Osteoblast (primary cell): Measurements from ENCODE around the gene SETD6. TPM values are rescaled to one million over a fixed set of nuclear protein-coding genes. Genes with fewer than 3 reads are reported as not detected.

Experiments used
- DNase-seq: peaks from one replicate; pipeline ENCODE4 v3.0.0; 2011; ENCODE audit warnings: low spot score, mixed read lengths; ENCODE audit not compliant: insufficient read length; ENCODE audit errors: missing footprints
- H2AFZ ChIP-seq: 2 replicates; pipeline ENCODE4 v1.6.0; 2011; ENCODE audit warnings: mild to moderate bottlenecking, low read length
- H3K27ac ChIP-seq: 2 replicates; pipeline ENCODE4 v1.5.1; 2011; ENCODE audit warnings: mild to moderate bottlenecking, low read depth, low read length, moderate library complexity
- H3K27me3 ChIP-seq: 2 replicates; pipeline ENCODE4 v1.6.0; 2012; ENCODE audit warnings: mild to moderate bottlenecking, control low read depth, inconsistent platforms, low read length, moderate library complexity; ENCODE audit not compliant: insufficient read depth
- H3K36me3 ChIP-seq: 2 replicates; pipeline ENCODE4 v1.5.1; 2011; ENCODE audit warnings: mild to moderate bottlenecking, low read length, control low read depth, moderate library complexity; ENCODE audit not compliant: insufficient read depth
- H3K4me1 ChIP-seq: 2 replicates; pipeline ENCODE4 v1.5.1; 2011; ENCODE audit warnings: mild to moderate bottlenecking, low read length, control low read depth, moderate library complexity; ENCODE audit not compliant: insufficient read depth
- H3K4me2 ChIP-seq: 2 replicates; pipeline ENCODE4 v1.6.0; 2011; ENCODE audit warnings: mild to moderate bottlenecking, low read length; ENCODE audit not compliant: insufficient read depth
- H3K4me3 ChIP-seq: fragments of 200-600 bp; sonication (generic); 3 replicates; pipeline ENCODE4 v1.5.1; 2012; ENCODE audit warnings: mild to moderate bottlenecking, low read length, inconsistent platforms; ENCODE audit not compliant: insufficient read depth
- H3K79me2 ChIP-seq: 2 replicates; pipeline ENCODE4 v1.6.0; 2012; ENCODE audit warnings: mild to moderate bottlenecking, low read length, control low read depth, inconsistent platforms; ENCODE audit not compliant: insufficient read depth
- H3K9me3 ChIP-seq: 2 replicates; pipeline ENCODE4 v1.5.1; 2011; ENCODE audit warnings: low read depth, low read length, control low read depth
- H4K20me1 ChIP-seq: 2 replicates; pipeline ENCODE4 v1.6.0; 2012; ENCODE audit warnings: mild to moderate bottlenecking, low read length, control low read depth; ENCODE audit not compliant: insufficient read depth
- total RNA-seq: library from RNA; depleted of rRNA; stranded (reverse); fragments of >200 nt; gene quantifications from 2 replicates; pipeline ENCODE4 v1.2.3, GENCODE V29; 2012
- TF ChIP-seq, protein P1 (sequence below): IDR thresholded peaks from 2 replicates; pipeline ENCODE4 v1.5.1; 2011; ENCODE audit warnings: mild to moderate bottlenecking, low read depth, low read length, moderate library complexity; ENCODE audit errors: extremely low read depth

SETD6 gene
- total RNA-seq, 1 donor, result 12.3 TPM

GRCh38 chr16:58533751-58534470 lies 18.6 kb downstream of the SETD6 start:
- H3K4me3 ChIP-seq, result no peak overlapping the region
- no peak overlapping the region for H3K27ac ChIP-seq
- no peaks in the 10 kb centered on the region for H3K27me3 ChIP-seq
- TF ChIP-seq, protein P1, sequence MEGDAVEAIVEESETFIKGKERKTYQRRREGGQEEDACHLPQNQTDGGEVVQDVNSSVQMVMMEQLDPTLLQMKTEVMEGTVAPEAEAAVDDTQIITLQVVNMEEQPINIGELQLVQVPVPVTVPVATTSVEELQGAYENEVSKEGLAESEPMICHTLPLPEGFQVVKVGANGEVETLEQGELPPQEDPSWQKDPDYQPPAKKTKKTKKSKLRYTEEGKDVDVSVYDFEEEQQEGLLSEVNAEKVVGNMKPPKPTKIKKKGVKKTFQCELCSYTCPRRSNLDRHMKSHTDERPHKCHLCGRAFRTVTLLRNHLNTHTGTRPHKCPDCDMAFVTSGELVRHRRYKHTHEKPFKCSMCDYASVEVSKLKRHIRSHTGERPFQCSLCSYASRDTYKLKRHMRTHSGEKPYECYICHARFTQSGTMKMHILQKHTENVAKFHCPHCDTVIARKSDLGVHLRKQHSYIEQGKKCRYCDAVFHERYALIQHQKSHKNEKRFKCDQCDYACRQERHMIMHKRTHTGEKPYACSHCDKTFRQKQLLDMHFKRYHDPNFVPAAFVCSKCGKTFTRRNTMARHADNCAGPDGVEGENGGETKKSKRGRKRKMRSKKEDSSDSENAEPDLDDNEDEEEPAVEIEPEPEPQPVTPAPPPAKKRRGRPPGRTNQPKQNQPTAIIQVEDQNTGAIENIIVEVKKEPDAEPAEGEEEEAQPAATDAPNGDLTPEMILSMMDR, result no peak
- H3K79me2 ChIP-seq, result no peaks in the 10 kb centered on the region
- H3K4me1 ChIP-seq, result no peaks in the 10 kb centered on the region
- H2AFZ ChIP-seq, result no peak overlapping the region
- H3K9me3 ChIP-seq, result no peaks in the 10 kb centered on the region
- peaks cover 89% of the 10 kb centered on the region for H3K36me3 ChIP-seq
- no peak for DNase-seq
- no peaks in the 10 kb centered on the region for H4K20me1 ChIP-seq
- H3K4me2 ChIP-seq, result no peak overlapping the region

DNA sequence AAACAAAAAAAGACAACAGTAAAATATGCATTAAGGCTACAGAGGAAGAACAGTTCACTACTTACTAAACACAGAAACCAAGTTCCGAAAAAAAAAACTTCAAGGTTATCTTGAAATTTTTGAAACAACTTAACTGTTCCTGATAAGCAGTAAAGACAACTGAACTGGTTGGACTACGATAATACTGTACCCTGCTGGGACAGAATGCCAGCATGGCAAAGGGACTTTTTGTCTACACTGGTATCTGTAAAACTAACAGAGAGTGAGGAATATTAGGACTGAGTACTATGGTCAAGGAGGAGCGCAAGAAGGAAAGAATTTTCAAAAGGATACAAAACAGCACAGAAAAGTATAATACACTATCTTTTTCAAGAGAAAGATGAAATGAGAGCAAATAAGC lies 19.8 kb downstream of the SETD6 start:
- no peak for DNase-seq
- no peaks in the 10 kb centered on the region for H3K27me3 ChIP-seq
- H3K79me2 ChIP-seq, result no peaks in the 10 kb centered on the region
- H3K27ac ChIP-seq, result no peak overlapping the region
- H3K4me1 ChIP-seq, result no peaks in the 10 kb centered on the region
- no peak overlapping the region for H2AFZ ChIP-seq
- H3K4me3 ChIP-seq, result no peak overlapping the region
- H3K36me3 ChIP-seq, result peaks cover 89% of the 10 kb centered on the region
- TF ChIP-seq, protein P1, result no peak
- H3K9me3 ChIP-seq, result no peaks in the 10 kb centered on the region
- H4K20me1 ChIP-seq, result no peaks in the 10 kb centered on the region
- no peak overlapping the region for H3K4me2 ChIP-seq

DNA sequence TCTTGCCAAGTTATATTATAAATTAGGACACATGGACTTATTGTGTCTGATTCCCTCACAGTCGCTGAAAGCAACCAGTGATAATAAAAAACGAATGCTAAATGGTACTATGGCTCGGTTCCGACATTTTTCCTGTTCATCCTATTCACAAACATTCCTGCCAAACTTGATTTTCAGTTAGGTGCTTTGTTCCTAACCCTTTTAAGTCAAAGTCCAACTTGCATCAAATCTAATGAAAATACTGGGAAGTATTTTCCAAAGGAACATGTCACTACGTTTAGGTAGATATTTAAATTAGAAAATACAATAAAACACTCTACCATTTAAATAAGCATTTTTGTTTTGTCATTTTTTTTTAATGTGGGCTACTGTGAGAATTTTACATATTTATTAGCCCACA lies 21.0 kb downstream of the SETD6 start:
- no peaks in the 10 kb centered on the region for H4K20me1 ChIP-seq
- no peaks in the 10 kb centered on the region for H3K79me2 ChIP-seq
- H3K27ac ChIP-seq, result no peak overlapping the region
- H2AFZ ChIP-seq, result no peak overlapping the region
- DNase-seq, result no peak
- TF ChIP-seq, protein P1, result no peak
- no peaks in the 10 kb centered on the region for H3K9me3 ChIP-seq
- no peaks in the 10 kb centered on the region for H3K27me3 ChIP-seq
- H3K4me2 ChIP-seq, result no peak overlapping the region
- H3K4me3 ChIP-seq, result no peak overlapping the region
- H3K4me1 ChIP-seq, result no peaks in the 10 kb centered on the region
- peaks cover 89% of the 10 kb centered on the region for H3K36me3 ChIP-seq

DNA sequence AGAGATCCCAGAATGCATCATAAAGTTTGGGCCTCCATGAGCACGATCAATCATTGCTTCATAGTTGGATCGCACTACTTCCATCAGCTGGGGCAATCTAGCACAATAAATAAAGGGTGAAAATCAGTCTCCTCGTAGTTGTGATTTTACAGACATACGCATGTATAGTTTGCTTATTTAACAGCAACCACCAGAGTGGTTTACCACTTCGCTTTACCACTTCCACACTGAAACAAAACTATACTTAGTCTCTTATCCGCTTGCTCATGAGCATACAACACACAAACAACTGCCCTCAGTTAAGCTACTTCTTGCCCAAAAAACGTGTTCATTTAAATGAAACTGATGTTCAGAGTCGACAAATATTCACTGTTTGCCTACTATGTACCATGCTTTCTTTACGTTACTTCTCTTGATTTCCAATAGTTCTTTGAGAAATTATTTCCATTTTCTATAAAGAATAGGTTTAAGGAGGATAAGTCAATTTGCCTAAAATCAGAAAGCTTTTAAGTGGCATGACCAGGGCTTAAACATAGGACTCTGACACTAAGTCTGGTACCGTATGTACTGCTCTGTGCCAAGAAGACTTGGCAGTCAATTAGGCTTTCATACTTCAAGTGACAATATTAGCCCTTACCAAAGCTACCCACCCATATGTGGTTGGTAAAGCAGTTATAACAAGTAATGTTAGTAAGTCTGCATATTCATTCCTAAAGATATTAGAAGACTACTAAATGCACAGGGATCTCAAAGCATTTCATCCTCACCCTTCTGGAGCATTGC lies 22.0 kb downstream of the SETD6 start:
- H4K20me1 ChIP-seq, result no peaks in the 10 kb centered on the region
- no peak overlapping the region for H3K4me3 ChIP-seq
- H3K4me2 ChIP-seq, result no peak overlapping the region
- DNase-seq, result no peak
- no peaks in the 10 kb centered on the region for H3K27me3 ChIP-seq
- peaks cover 89% of the 10 kb centered on the region for H3K36me3 ChIP-seq
- no peak overlapping the region for H3K27ac ChIP-seq
- no peaks in the 10 kb centered on the region for H3K79me2 ChIP-seq
- TF ChIP-seq, protein P1, result no peak
- H2AFZ ChIP-seq, result no peak overlapping the region
- H3K9me3 ChIP-seq, result no peaks in the 10 kb centered on the region
- no peaks in the 10 kb centered on the region for H3K4me1 ChIP-seq
